HEK293 (cell line): Measurements from ENCODE around the gene RPL27.

Experiments used
- AEBP2 ChIP-seq: fragments of 450-650 bp; formaldehyde crosslinking; IDR thresholded peaks from 2 replicates; pipeline ENCODE4 v1.5.1; 2016; ENCODE audit warnings: missing biosample characterization, missing genetic modification characterization, borderline replicate concordance
- GLI2 ChIP-seq: fragments of 450-650 bp; formaldehyde crosslinking; IDR thresholded peaks from 2 replicates; pipeline ENCODE4; 2017; ENCODE audit warnings: missing biosample characterization, missing genetic modification characterization, low read depth, borderline replicate concordance
- GLI4 ChIP-seq: fragments of 450-650 bp; formaldehyde crosslinking; IDR thresholded peaks from 2 replicates; pipeline ENCODE4 v1.5.1; 2016; ENCODE audit warnings: missing biosample characterization, missing genetic modification characterization
- MYNN ChIP-seq: fragments of 450-650 bp; formaldehyde crosslinking; IDR thresholded peaks from 2 replicates; pipeline ENCODE4 v1.5.1; 2016; ENCODE audit warnings: missing biosample characterization, missing genetic modification characterization, borderline replicate concordance
- MZF1 ChIP-seq: fragments of 450-650 bp; formaldehyde crosslinking; IDR thresholded peaks from 2 replicates; pipeline ENCODE4 v1.5.1; 2017; ENCODE audit warnings: missing biosample characterization, missing genetic modification characterization, borderline replicate concordance
- PRDM6 ChIP-seq: fragments of 450-650 bp; formaldehyde crosslinking; IDR thresholded peaks from 2 replicates; pipeline ENCODE4 v1.5.1; 2017; ENCODE audit warnings: missing biosample characterization, missing genetic modification characterization
- SCRT1 ChIP-seq: fragments of 450-650 bp; formaldehyde crosslinking; IDR thresholded peaks from 2 replicates; pipeline ENCODE4 v1.5.1; 2016; ENCODE audit warnings: missing biosample characterization, missing genetic modification characterization, borderline replicate concordance
- SP7 ChIP-seq: fragments of 450-650 bp; formaldehyde crosslinking; IDR thresholded peaks from 2 replicates; pipeline ENCODE4 v1.5.1; 2016; ENCODE audit warnings: missing biosample characterization, missing genetic modification characterization
- YY1 ChIP-seq: fragments of 450-650 bp; formaldehyde crosslinking; IDR thresholded peaks from 2 replicates; pipeline ENCODE4 v1.5.1; 2018; ENCODE audit warnings: missing biosample characterization, missing genetic modification characterization
- ZBTB17 ChIP-seq: fragments of 450-650 bp; formaldehyde crosslinking; IDR thresholded peaks from 2 replicates; pipeline ENCODE4 v1.5.1; 2016; ENCODE audit warnings: missing biosample characterization, missing genetic modification characterization
- ZBTB44 ChIP-seq: fragments of 450-650 bp; IDR thresholded peaks from 2 replicates; pipeline ENCODE4 v1.5.1; 2018; ENCODE audit warnings: missing biosample characterization, mild to moderate bottlenecking, missing genetic modification characterization
- ZBTB8A ChIP-seq: fragments of 450-650 bp; formaldehyde crosslinking; IDR thresholded peaks from 2 replicates; pipeline ENCODE4 v1.5.1; 2016; ENCODE audit warnings: missing biosample characterization, missing genetic modification characterization
- ZNF146 ChIP-seq: fragments of 450-650 bp; formaldehyde crosslinking; IDR thresholded peaks from 2 replicates; pipeline ENCODE4 v1.5.1; 2016; ENCODE audit warnings: missing biosample characterization, missing genetic modification characterization
- ZNF175 ChIP-seq: fragments of 450-650 bp; formaldehyde crosslinking; IDR thresholded peaks from 2 replicates; pipeline ENCODE4 v1.5.1; 2016; ENCODE audit warnings: missing biosample characterization, missing genetic modification characterization
- ZNF221 ChIP-seq: fragments of 450-650 bp; formaldehyde crosslinking; IDR thresholded peaks from 2 replicates; pipeline ENCODE4 v1.5.1; 2017; ENCODE audit warnings: missing biosample characterization, missing genetic modification characterization, borderline replicate concordance
- ZNF23 ChIP-seq: fragments of 450-650 bp; formaldehyde crosslinking; IDR thresholded peaks from 2 replicates; pipeline ENCODE4 v1.5.1; 2016; ENCODE audit warnings: missing biosample characterization, missing genetic modification characterization, borderline replicate concordance
- ZNF311 ChIP-seq: fragments of 450-650 bp; formaldehyde crosslinking; IDR thresholded peaks from 2 replicates; pipeline ENCODE4 v1.5.1; 2017; ENCODE audit warnings: missing biosample characterization, missing genetic modification characterization, borderline replicate concordance
- ZNF394 ChIP-seq: fragments of 450-650 bp; formaldehyde crosslinking; IDR thresholded peaks from 2 replicates; pipeline ENCODE4 v1.5.1; 2016; ENCODE audit warnings: missing biosample characterization, missing genetic modification characterization, mild to moderate bottlenecking, moderate library complexity, borderline replicate concordance
- ZNF513 ChIP-seq: fragments of 450-650 bp; IDR thresholded peaks from 2 replicates; pipeline ENCODE4 v1.5.1; 2018; ENCODE audit warnings: missing biosample characterization, missing genetic modification characterization
- ZNF529 ChIP-seq: fragments of 450-650 bp; formaldehyde crosslinking; IDR thresholded peaks from 2 replicates; pipeline ENCODE4 v1.5.1; 2017; ENCODE audit warnings: missing genetic modification characterization, missing biosample characterization; ENCODE audit not compliant: insufficient replicate concordance
- ZNF549 ChIP-seq: fragments of 450-650 bp; IDR thresholded peaks from 2 replicates; pipeline ENCODE4 v1.5.1; 2018; ENCODE audit warnings: missing biosample characterization, missing genetic modification characterization, mild to moderate bottlenecking, inconsistent platforms, moderate library complexity
- ZNF561 ChIP-seq: fragments of 450-650 bp; IDR thresholded peaks from 2 replicates; pipeline ENCODE4 v1.5.1; 2018; ENCODE audit warnings: missing biosample characterization, missing genetic modification characterization, borderline replicate concordance
- ZNF580 ChIP-seq: fragments of 450-650 bp; formaldehyde crosslinking; IDR thresholded peaks from 2 replicates; pipeline ENCODE4 v1.5.1; 2016; ENCODE audit warnings: missing biosample characterization, missing genetic modification characterization
- ZNF600 ChIP-seq: fragments of 450-650 bp; formaldehyde crosslinking; IDR thresholded peaks from 2 replicates; pipeline ENCODE4 v1.5.1; 2016; ENCODE audit warnings: missing biosample characterization, missing genetic modification characterization
- ZNF645 ChIP-seq: fragments of 450-650 bp; formaldehyde crosslinking; IDR thresholded peaks from 2 replicates; pipeline ENCODE4; 2016; ENCODE audit warnings: missing biosample characterization, missing genetic modification characterization
- ZNF660 ChIP-seq: fragments of 450-650 bp; IDR thresholded peaks from 2 replicates; pipeline ENCODE4 v1.5.1; 2018; ENCODE audit warnings: missing biosample characterization, mild to moderate bottlenecking, missing genetic modification characterization
- ZNF664 ChIP-seq: fragments of 450-650 bp; formaldehyde crosslinking; IDR thresholded peaks from 2 replicates; pipeline ENCODE4 v1.5.1; 2016; ENCODE audit warnings: missing biosample characterization, missing genetic modification characterization
- ZNF704 ChIP-seq: fragments of 450-650 bp; formaldehyde crosslinking; IDR thresholded peaks from 2 replicates; pipeline ENCODE4 v1.5.1; 2016; ENCODE audit warnings: missing biosample characterization, missing genetic modification characterization
- ZNF747 ChIP-seq: fragments of 450-650 bp; formaldehyde crosslinking; IDR thresholded peaks from 2 replicates; pipeline ENCODE4 v1.5.1; 2016; ENCODE audit warnings: missing biosample characterization, missing genetic modification characterization
- ZNF837 ChIP-seq: fragments of 450-650 bp; formaldehyde crosslinking; IDR thresholded peaks from 2 replicates; pipeline ENCODE4 v1.5.1; 2016; ENCODE audit warnings: missing biosample characterization, missing genetic modification characterization

RPL27 gene

GRCh38 chr17:42997984-42998938, at the start of gene RPL27 (continued):
- TF ChIP-seq ZNF645 (peak; percentile 24; the same call in 1 of the 2 replicates), ZNF660 (tag by site-specific recombination) (peak; percentile 99), ZNF394 (tag by site-specific recombination) (peak; percentile 97), ZNF580 (tag by site-specific recombination) (peak; percentile 90), PRDM6 (tag by site-specific recombination) (peak; percentile 87), AEBP2 (no peak), YY1 (peak; percentile 88), SP7 (tag by site-specific recombination) (peak; percentile 98), ZNF747 (no peak), ZNF561 (peak; percentile 100), ZNF600 (tag by site-specific recombination) (peak; percentile 96), ZNF664 (tag by site-specific recombination) (peak; percentile 23; the same call in 1 of the 2 replicates), SCRT1 (tag by site-specific recombination) (no peak), ZNF175 (tag by site-specific recombination) (no peak), ZNF23 (tag by site-specific recombination) (no peak), ZNF311 (tag by site-specific recombination) (no peak), ZNF837 (tag by site-specific recombination) (no peak), GLI4 (tag by site-specific recombination) (0 out of 2 replicates have a peak, but pooled peaks have one; percentile 59), ZNF529 (no peak), MYNN (tag by site-specific recombination) (peak; percentile 66), ZBTB44 (peak; percentile 91), GLI2 (tag by site-specific recombination) (no peak), ZNF549 (tag by site-specific recombination) (no peak), MZF1 (tag by site-specific recombination) (no peak), ZBTB8A (tag by site-specific recombination) (peak; percentile 95), ZNF513 (tag by site-specific recombination) (no peak), ZNF221 (tag by site-specific recombination) (no peak), ZNF704 (tag by site-specific recombination) (peak; percentile 80; the same call in 1 of the 2 replicates), ZNF146 (tag by site-specific recombination) (peak; percentile 30), ZBTB17 (tag by site-specific recombination) (peak; percentile 99)
